Panc1 (cell line): ENCODE results near the gene TFDP2. TPM values are rescaled to one million over a fixed set of nuclear protein-coding genes. Genes with fewer than 3 reads are reported as not detected.

ENCODE experiments used
- ATAC-seq: fragments of 200-7000 bp; cut with Tn5 transposase; 2 replicates; pipeline ENCODE4 v1.9.1; 2020; ENCODE audit warnings: mild to moderate bottlenecking, moderate library complexity
- BruUV-seq: library from RNA; stranded (reverse); fragments of 400-500 nt; replicated peaks from 2 replicates; lab custom pipeline; 2021; lab: Mats Ljungman, UMichigan
- CTCF ChIA-PET: fragments of 300-600 bp; sonication (Branson Sonifier 250); formaldehyde crosslinking; loops from one replicate; lab custom pipeline; 2022; ENCODE audit warnings: antibody characterized with exemption; lab: Charles Lee
- POLR2A ChIA-PET: fragments of 300-600 bp; sonication (Branson Sonifier 250); formaldehyde crosslinking; loops from one replicate; lab custom pipeline; 2022; ENCODE audit warnings: antibody characterized with exemption; lab: Charles Lee
- DNase-seq: peaks from one replicate; pipeline ENCODE4 v3.0.0-alpha.2; 2010; ENCODE audit warnings: low read depth, low spot score
- H3K27ac ChIP-seq: 2 replicates; pipeline ENCODE4 v1.5.1; 2011; ENCODE audit warnings: mild to moderate bottlenecking, low read length, inconsistent platforms
- H3K27me3 ChIP-seq: fragments of 200-500 bp; sonication (Bioruptor generic); 2 replicates; pipeline ENCODE4 v1.6.0; 2014; ENCODE audit warnings: low read length, inconsistent platforms; ENCODE audit not compliant: control insufficient read depth, insufficient read depth
- H3K36me3 ChIP-seq: fragments of 200-500 bp; sonication (Bioruptor generic); 2 replicates; pipeline ENCODE4 v1.5.1; 2014; ENCODE audit warnings: inconsistent platforms, mild to moderate bottlenecking, low read length, moderate library complexity; ENCODE audit not compliant: control insufficient read depth, insufficient read depth
- H3K4me1 ChIP-seq: 2 replicates; pipeline ENCODE4 v1.5.1; 2011; ENCODE audit warnings: inconsistent platforms, mild to moderate bottlenecking, low read length, moderate library complexity; ENCODE audit not compliant: control insufficient read depth, insufficient read depth
- H3K4me3 ChIP-seq, 2 experiments: 2 replicates each; pipeline ENCODE4 v1.5.1; 2011 to 2012; ENCODE audit warnings: low read depth in 2 of 2, low read length in 2 of 2, mild to moderate bottlenecking in 2 of 2, inconsistent platforms in 1 of 2, moderate library complexity in 1 of 2
- H3K9me3 ChIP-seq: fragments of 200-500 bp; sonication (Bioruptor generic); 2 replicates; pipeline ENCODE4 v1.5.1; 2014; ENCODE audit warnings: low read depth, mild to moderate bottlenecking, inconsistent platforms, low read length, moderate library complexity; ENCODE audit not compliant: control insufficient read depth, insufficient read depth
- POLR2AphosphoS5 ChIP-seq: IDR thresholded peaks from 2 replicates; pipeline ENCODE4 v1.6.1; 2012; ENCODE audit warnings: mild to moderate bottlenecking, low read depth, low read length, moderate library complexity
- SIN3A ChIP-seq: IDR thresholded peaks from 2 replicates; pipeline ENCODE4 v1.6.1; 2012; ENCODE audit warnings: low read depth, mild to moderate bottlenecking, low read length, moderate library complexity, borderline replicate concordance; ENCODE audit not compliant: insufficient read depth
- TCF7L2 ChIP-seq: IDR thresholded peaks from 2 replicates; pipeline ENCODE4 v1.6.1; 2011; ENCODE audit warnings: mild to moderate bottlenecking, low read depth, low read length, inconsistent platforms
- in situ Hi-C: cut with HindIII; loops from 2 replicates; pipeline ENCODE4 v1.10.0; 2016; ENCODE audit warnings: low sequenced_read_pairs, low pct_unique_long_range_greater_than_20kb
- intact Hi-C: fragments of 100-400 bp; cut with micrococcal nuclease; formaldehyde crosslinking; loops from one replicate; pipeline ENCODE4 v1.10.0; 2022; ENCODE audit not compliant: unreplicated experiment
- total RNA-seq: library from RNA; stranded (reverse); gene quantifications from one replicate; pipeline ENCODE4 v1.2.1, GENCODE V29; 2021; ENCODE audit not compliant: unreplicated experiment
- TF ChIP-seq, protein P1 (sequence below), 2 experiments: IDR thresholded peaks; 2 replicates each; pipeline ENCODE4 v1.6.1; 2011 to 2012; ENCODE audit warnings: low read depth in 2 of 2, control low read depth in 1 of 2, low read length in 1 of 2, mild to moderate bottlenecking in 1 of 2, moderate library complexity in 1 of 2; ENCODE audit not compliant: insufficient read depth in 1 of 2
- TF ChIP-seq, protein P2 (sequence below): fragments of 450-650 bp; IDR thresholded peaks from 2 replicates; pipeline ENCODE4 v1.5.1; 2017; ENCODE audit warnings: mild to moderate bottlenecking

The TFDP2 gene
- total RNA-seq, 1 experiment from 2014 or later, result 66.3 TPM

DNA sequence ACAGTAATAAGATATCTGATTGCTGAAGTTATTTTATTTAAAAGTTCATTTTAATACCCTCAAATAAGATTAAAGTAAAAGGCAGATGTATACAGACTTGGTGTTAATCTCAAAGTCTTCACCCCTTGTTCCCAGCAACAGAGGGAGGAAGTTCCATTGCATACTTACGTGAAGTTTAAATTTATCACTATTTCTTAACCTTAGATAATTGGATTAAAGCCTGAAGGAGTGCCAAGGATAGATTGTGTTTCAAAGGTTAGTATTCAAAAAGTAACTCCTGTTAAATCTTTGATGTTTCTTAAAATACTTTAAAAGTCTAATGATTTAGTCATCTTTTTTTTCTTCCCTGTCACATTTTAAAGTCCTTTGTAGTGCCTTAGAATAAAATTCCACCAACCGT, 233.6 kb downstream of the TFDP2 start:
- peaks cover 20% of the 10 kb centered on the region for H3K36me3 ChIP-seq
- no peaks in the 10 kb centered on the region for H3K4me1 ChIP-seq
- H3K27ac ChIP-seq, result no peak overlapping the region
- BruUV-seq, result no TSS peak
- no peaks in the 10 kb centered on the region for H3K27me3 ChIP-seq
- ChIA-PET POLR2A (no interaction called here), CTCF (no interaction called here)
- in situ Hi-C loops (no loop called here), intact Hi-C loops (loop anchor here (10.0 kb wide), 1 partner anchor 181 kb away; the partner anchor contains the start of gene RNF7)
- TF ChIP-seq, protein P1, sequence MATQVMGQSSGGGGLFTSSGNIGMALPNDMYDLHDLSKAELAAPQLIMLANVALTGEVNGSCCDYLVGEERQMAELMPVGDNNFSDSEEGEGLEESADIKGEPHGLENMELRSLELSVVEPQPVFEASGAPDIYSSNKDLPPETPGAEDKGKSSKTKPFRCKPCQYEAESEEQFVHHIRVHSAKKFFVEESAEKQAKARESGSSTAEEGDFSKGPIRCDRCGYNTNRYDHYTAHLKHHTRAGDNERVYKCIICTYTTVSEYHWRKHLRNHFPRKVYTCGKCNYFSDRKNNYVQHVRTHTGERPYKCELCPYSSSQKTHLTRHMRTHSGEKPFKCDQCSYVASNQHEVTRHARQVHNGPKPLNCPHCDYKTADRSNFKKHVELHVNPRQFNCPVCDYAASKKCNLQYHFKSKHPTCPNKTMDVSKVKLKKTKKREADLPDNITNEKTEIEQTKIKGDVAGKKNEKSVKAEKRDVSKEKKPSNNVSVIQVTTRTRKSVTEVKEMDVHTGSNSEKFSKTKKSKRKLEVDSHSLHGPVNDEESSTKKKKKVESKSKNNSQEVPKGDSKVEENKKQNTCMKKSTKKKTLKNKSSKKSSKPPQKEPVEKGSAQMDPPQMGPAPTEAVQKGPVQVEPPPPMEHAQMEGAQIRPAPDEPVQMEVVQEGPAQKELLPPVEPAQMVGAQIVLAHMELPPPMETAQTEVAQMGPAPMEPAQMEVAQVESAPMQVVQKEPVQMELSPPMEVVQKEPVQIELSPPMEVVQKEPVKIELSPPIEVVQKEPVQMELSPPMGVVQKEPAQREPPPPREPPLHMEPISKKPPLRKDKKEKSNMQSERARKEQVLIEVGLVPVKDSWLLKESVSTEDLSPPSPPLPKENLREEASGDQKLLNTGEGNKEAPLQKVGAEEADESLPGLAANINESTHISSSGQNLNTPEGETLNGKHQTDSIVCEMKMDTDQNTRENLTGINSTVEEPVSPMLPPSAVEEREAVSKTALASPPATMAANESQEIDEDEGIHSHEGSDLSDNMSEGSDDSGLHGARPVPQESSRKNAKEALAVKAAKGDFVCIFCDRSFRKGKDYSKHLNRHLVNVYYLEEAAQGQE (IDR thresholded peaks at IDR 0.05; ENCODE audit: insufficient read depth in 1 of 2, low read depth in 2 of 2, low read length in 1 of 2), result no peak
- no peak for TF ChIP-seq TCF7L2
- TF ChIP-seq, protein P2, sequence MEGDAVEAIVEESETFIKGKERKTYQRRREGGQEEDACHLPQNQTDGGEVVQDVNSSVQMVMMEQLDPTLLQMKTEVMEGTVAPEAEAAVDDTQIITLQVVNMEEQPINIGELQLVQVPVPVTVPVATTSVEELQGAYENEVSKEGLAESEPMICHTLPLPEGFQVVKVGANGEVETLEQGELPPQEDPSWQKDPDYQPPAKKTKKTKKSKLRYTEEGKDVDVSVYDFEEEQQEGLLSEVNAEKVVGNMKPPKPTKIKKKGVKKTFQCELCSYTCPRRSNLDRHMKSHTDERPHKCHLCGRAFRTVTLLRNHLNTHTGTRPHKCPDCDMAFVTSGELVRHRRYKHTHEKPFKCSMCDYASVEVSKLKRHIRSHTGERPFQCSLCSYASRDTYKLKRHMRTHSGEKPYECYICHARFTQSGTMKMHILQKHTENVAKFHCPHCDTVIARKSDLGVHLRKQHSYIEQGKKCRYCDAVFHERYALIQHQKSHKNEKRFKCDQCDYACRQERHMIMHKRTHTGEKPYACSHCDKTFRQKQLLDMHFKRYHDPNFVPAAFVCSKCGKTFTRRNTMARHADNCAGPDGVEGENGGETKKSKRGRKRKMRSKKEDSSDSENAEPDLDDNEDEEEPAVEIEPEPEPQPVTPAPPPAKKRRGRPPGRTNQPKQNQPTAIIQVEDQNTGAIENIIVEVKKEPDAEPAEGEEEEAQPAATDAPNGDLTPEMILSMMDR, result no peak
- TF ChIP-seq POLR2AphosphoS5, result no peak
- no peak for TF ChIP-seq SIN3A
- DNase-seq (no peak), ATAC-seq (no peak)
- no peak overlapping the region for H3K4me3 ChIP-seq
- no peaks in the 10 kb centered on the region for H3K9me3 ChIP-seq

DNA sequence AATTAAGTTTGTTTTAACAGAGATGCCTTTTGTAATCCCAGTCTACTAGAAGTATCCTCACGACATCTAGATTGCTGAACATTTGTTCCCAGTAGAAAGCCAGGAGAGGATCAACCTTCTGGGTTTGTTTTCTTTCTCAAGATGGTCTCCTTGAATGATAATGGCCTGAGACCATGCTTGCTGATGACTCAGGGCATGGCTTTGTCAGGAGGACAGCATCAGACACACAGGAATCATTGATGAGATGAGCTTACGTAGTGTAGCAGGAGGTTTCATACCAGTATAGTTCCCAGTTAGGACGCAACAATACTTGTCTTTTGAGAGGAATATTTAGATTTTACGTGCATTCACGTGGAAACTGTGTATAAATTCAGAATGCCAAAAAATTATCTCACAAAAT, 234.3 kb downstream of the TFDP2 start:
- H3K36me3 ChIP-seq, result peaks cover 21% of the 10 kb centered on the region
- BruUV-seq, result no TSS peak
- H3K27ac ChIP-seq, result no peak overlapping the region
- POLR2A ChIA-PET, result no interaction called here
- no peaks in the 10 kb centered on the region for H3K4me1 ChIP-seq
- TF ChIP-seq, protein P1 (IDR thresholded peaks at IDR 0.05; ENCODE audit: insufficient read depth in 1 of 2, low read depth in 2 of 2, low read length in 1 of 2), result no peak
- TF ChIP-seq, protein P2, result no peak
- no peak for TF ChIP-seq TCF7L2
- TF ChIP-seq SIN3A, result no peak
- no peak for TF ChIP-seq POLR2AphosphoS5
- DNase-seq, result no peak
- CTCF ChIA-PET, result no interaction called here
- H3K27me3 ChIP-seq, result no peaks in the 10 kb centered on the region
- ATAC-seq, result no peak
- H3K4me3 ChIP-seq, result no peak overlapping the region
- in situ Hi-C loops (no loop called here), intact Hi-C loops (loop anchor here (10.0 kb wide), 1 partner anchor 180 kb away; the partner anchor contains the start of gene RNF7)
- H3K9me3 ChIP-seq, result no peaks in the 10 kb centered on the region
